H9 (cell line): ENCODE results near the gene CCDC13. TPM values are rescaled to one million over a fixed set of nuclear protein-coding genes. Genes with fewer than 3 reads are reported as not detected.

Experiments used
- DNase-seq: peaks from one replicate; pipeline ENCODE4 v3.0.0-alpha.2; 2017
- H2AFZ ChIP-seq: one replicate; pipeline ENCODE4 v1.6.1; 2013; ENCODE audit warnings: mild to moderate bottlenecking, low read length, control low read depth, moderate library complexity
- H2AK5ac ChIP-seq: 2 replicates; pipeline ENCODE4 v1.6.1; 2013; ENCODE audit warnings: low read length, control low read depth, mixed read lengths; ENCODE audit not compliant: insufficient read length
- H2BK120ac ChIP-seq: one replicate; pipeline ENCODE4 v1.6.1; 2013; ENCODE audit warnings: low read depth, mild to moderate bottlenecking, low read length, control low read depth, inconsistent platforms; ENCODE audit not compliant: poor library complexity, severe bottlenecking
- H2BK12ac ChIP-seq: 2 replicates; pipeline ENCODE4 v1.6.1; 2013; ENCODE audit warnings: low read length, control low read depth, mixed read lengths, low read depth; ENCODE audit not compliant: insufficient read length
- H2BK15ac ChIP-seq: 2 replicates; pipeline ENCODE4 v1.6.1; 2013; ENCODE audit warnings: low read depth, low read length, control low read depth
- H2BK20ac ChIP-seq: one replicate; pipeline ENCODE4 v1.6.1; 2013; ENCODE audit warnings: low read depth, mild to moderate bottlenecking, low read length, control low read depth, inconsistent platforms; ENCODE audit not compliant: poor library complexity, severe bottlenecking
- H2BK5ac ChIP-seq: 2 replicates; pipeline ENCODE4 v1.6.1; 2013; ENCODE audit warnings: low read length, control low read depth, mixed read lengths; ENCODE audit not compliant: insufficient read length
- H3K14ac ChIP-seq: 2 replicates; pipeline ENCODE4 v1.6.1; 2013; ENCODE audit warnings: low read length, control low read depth; ENCODE audit not compliant: insufficient read depth
- H3K18ac ChIP-seq: 2 replicates; pipeline ENCODE4 v1.6.1; 2013; ENCODE audit warnings: low read depth, mild to moderate bottlenecking, mixed read lengths, low read length, control low read depth; ENCODE audit not compliant: insufficient read length
- H3K23ac ChIP-seq: 2 replicates; pipeline ENCODE4 v1.6.1; 2013; ENCODE audit warnings: low read length, control low read depth, mixed read lengths, low read depth; ENCODE audit not compliant: insufficient read length
- H3K23me2 ChIP-seq: 2 replicates; pipeline ENCODE4 v1.6.1; 2013; ENCODE audit warnings: low read depth, mild to moderate bottlenecking, mixed read lengths, low read length, control low read depth; ENCODE audit not compliant: insufficient read length, poor library complexity, severe bottlenecking
- H3K27ac ChIP-seq: 2 replicates; pipeline ENCODE4 v1.5.1; 2013; ENCODE audit warnings: low read length, control low read depth, mixed read lengths, low read depth; ENCODE audit not compliant: insufficient read length
- H3K27me3 ChIP-seq: 2 replicates; pipeline ENCODE4 v1.6.1; 2013; ENCODE audit warnings: low read length, control low read depth, inconsistent platforms; ENCODE audit not compliant: insufficient read depth
- H3K4ac ChIP-seq: 2 replicates; pipeline ENCODE4 v1.6.1; 2013; ENCODE audit warnings: low read depth, mild to moderate bottlenecking, control low read depth, inconsistent platforms, low read length, moderate library complexity
- H3K4me1 ChIP-seq: 2 replicates; pipeline ENCODE4 v1.6.1; 2013; ENCODE audit warnings: low read length, control low read depth, inconsistent platforms; ENCODE audit not compliant: insufficient read depth
- H3K4me2 ChIP-seq: 2 replicates; pipeline ENCODE4 v1.6.1; 2013; ENCODE audit warnings: low read length, control low read depth, mixed read lengths; ENCODE audit not compliant: insufficient read length, insufficient read depth
- H3K56ac ChIP-seq: 2 replicates; pipeline ENCODE4 v1.6.1; 2013; ENCODE audit warnings: low read depth, mild to moderate bottlenecking, mixed read lengths, low read length, control low read depth; ENCODE audit not compliant: insufficient read length
- H3K79me1 ChIP-seq: 2 replicates; pipeline ENCODE4 v1.6.1; 2013; ENCODE audit warnings: low read depth, mild to moderate bottlenecking, moderate library complexity, low read length, control low read depth, inconsistent platforms; ENCODE audit not compliant: insufficient read depth, poor library complexity, severe bottlenecking
- H3K79me2 ChIP-seq: 2 replicates; pipeline ENCODE4 v1.6.1; 2013; ENCODE audit warnings: low read length, control low read depth, inconsistent platforms; ENCODE audit not compliant: insufficient read depth
- H3K9ac ChIP-seq: 2 replicates; pipeline ENCODE4 v1.6.1; 2013; ENCODE audit warnings: low read length, control low read depth, mixed read lengths; ENCODE audit not compliant: insufficient read length; ENCODE audit errors: extremely low read depth
- H3K9me3 ChIP-seq: one replicate; pipeline ENCODE4 v1.6.1; 2013; ENCODE audit warnings: low read depth, low read length, inconsistent platforms; ENCODE audit not compliant: control insufficient read depth
- H3T11ph ChIP-seq: one replicate; pipeline ENCODE4 v1.6.1; 2013; ENCODE audit warnings: mild to moderate bottlenecking, low read length, control low read depth, inconsistent platforms
- H4K20me1 ChIP-seq: one replicate; pipeline ENCODE4 v1.6.1; 2013; ENCODE audit not compliant: control insufficient read depth, insufficient read length, insufficient read depth
- H4K5ac ChIP-seq: 2 replicates; pipeline ENCODE4 v1.6.1; 2013; ENCODE audit warnings: low read depth, mild to moderate bottlenecking, mixed read lengths, low read length, control low read depth; ENCODE audit not compliant: insufficient read length
- H4K8ac ChIP-seq: replicated peaks from 2 replicates; pipeline ENCODE4 v1.6.1; 2013; ENCODE audit warnings: low read length, control low read depth, mixed read lengths, low read depth; ENCODE audit not compliant: insufficient read length
- H4K91ac ChIP-seq: 2 replicates; pipeline ENCODE4 v1.6.1; 2013; ENCODE audit warnings: low read depth, mild to moderate bottlenecking, moderate library complexity, mixed read lengths, low read length, control low read depth; ENCODE audit not compliant: insufficient read length
- H3K27ac Mint-ChIP-seq, 3 experiments: 2 replicates in 2 of 3; 3 replicates in 1 of 3; pipeline ENCODE4 v1.8.0; 2020 to 2021; ENCODE audit warnings: mixed read lengths in 3 of 3, mild to moderate bottlenecking in 1 of 3, moderate library complexity in 1 of 3
- H3K27me3 Mint-ChIP-seq: 2 replicates; pipeline ENCODE4 v1.8.0; 2021; ENCODE audit warnings: low read depth, mild to moderate bottlenecking, moderate library complexity, mixed read lengths
- H3K36me3 Mint-ChIP-seq, 3 experiments: 2 replicates in 2 of 3; 3 replicates in 1 of 3; pipeline ENCODE4 v1.8.0; 2020 to 2021; ENCODE audit warnings: low read depth in 3 of 3, mixed read lengths in 3 of 3; ENCODE audit not compliant: insufficient read depth in 1 of 3
- H3K4me1 Mint-ChIP-seq, 2 experiments: 2 replicates each; pipeline ENCODE4 v1.8.0; 2020; ENCODE audit warnings: mixed read lengths in 2 of 2
- H3K4me3 Mint-ChIP-seq, 2 experiments: 2 replicates in 1 of 2; 3 replicates in 1 of 2; pipeline ENCODE4 v1.8.0; 2020 to 2021; ENCODE audit warnings: mild to moderate bottlenecking in 2 of 2, mixed read lengths in 2 of 2, moderate library complexity in 1 of 2
- H3K9me3 Mint-ChIP-seq, 2 experiments: 2 replicates in 1 of 2; 3 replicates in 1 of 2; pipeline ENCODE4 v1.8.0; 2020; ENCODE audit warnings: mild to moderate bottlenecking in 2 of 2, mixed read lengths in 2 of 2, moderate library complexity in 1 of 2
- CTCF ChIP-seq: fragments of 200-600 bp; sonication (generic); conservative IDR thresholded peaks from 3 replicates; pipeline ENCODE4 v1.8.0; 2021; ENCODE audit warnings: antibody characterized with exemption, mild to moderate bottlenecking
- WGBS: extraction: QIAGEN DNeasy Blood & Tissue Kit; methylation state at CpG from one replicate; pipeline ENCODE4 v1.1.7; 2013; ENCODE audit warnings: missing lambda C conversion rate, low lambda C conversion rate, mixed read lengths; ENCODE audit not compliant: insufficient read length; ENCODE audit errors: extremely low coverage; 5-methylcytosine and 5-hydroxymethylcytosine counted together
- total RNA-seq: library from RNA; stranded (reverse); gene quantifications from 2 replicates; pipeline ENCODE4 v1.2.1, GENCODE V29; 2021

The CCDC13 gene
- total RNA-seq, 1 experiment from 2014 or later, result not detected

DNA sequence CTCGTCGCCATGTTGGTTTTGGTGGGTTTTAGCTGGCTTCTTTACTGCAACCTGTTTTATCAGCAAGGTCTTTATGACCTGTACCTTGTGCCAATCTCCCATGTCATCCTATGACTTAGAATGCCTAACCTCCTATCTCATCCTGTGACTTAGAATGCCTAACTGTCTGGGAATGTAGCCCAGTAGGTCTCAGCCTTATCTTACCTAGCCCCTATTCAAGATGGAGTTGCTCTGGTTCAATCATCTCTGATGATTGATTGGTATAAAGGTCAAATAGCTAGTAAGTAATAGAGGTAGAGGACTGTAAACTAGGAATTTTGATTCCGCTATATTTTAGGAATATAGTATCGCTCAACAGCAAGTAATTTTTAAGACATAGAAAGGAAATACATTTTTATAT, 34.9 kb upstream of the CCDC13 start:
- no peak overlapping the region for H4K5ac ChIP-seq
- H3K4me2 ChIP-seq, result no peak overlapping the region
- Mint-ChIP-seq H3K4me1 (peaks cover 34% of the 10 kb centered on the region in 2 experiments), H3K36me3 (0 out of 7 replicates have a peak, but pooled peaks cover 0 to 2% (median 0%) of the 10 kb centered on the region in 3 experiments), H3K9me3 (no peaks in the 10 kb centered on the region), H3K4me3 (no peak overlapping the region), H3K27ac (no peak overlapping the region; a peak in 1 of 7 replicates), H3K27me3 (peaks cover 22% of the 10 kb centered on the region)
- H4K20me1 ChIP-seq, result no peaks in the 10 kb centered on the region
- H2AFZ ChIP-seq, result no peak overlapping the region
- peaks cover 3% of the 10 kb centered on the region; the same call in 1 of the 2 replicates for H3K79me2 ChIP-seq
- no peak overlapping the region for H3K23ac ChIP-seq
- H3K9me3 ChIP-seq, result no peaks in the 10 kb centered on the region
- no CpG with 5 or more reads among the region's 4 CpGs for WGBS
- no peak overlapping the region for H2BK12ac ChIP-seq
- H2BK20ac ChIP-seq, result no peak overlapping the region
- no peak overlapping the region for H3K14ac ChIP-seq
- H3K79me1 ChIP-seq, result no peaks in the 10 kb centered on the region
- H3K4ac ChIP-seq, result no peak overlapping the region
- no peak overlapping the region for H3T11ph ChIP-seq
- no peak overlapping the region for H2BK120ac ChIP-seq
- peaks cover 9% of the 10 kb centered on the region for H3K23me2 ChIP-seq
- no peak for TF ChIP-seq CTCF
- no peak overlapping the region for H2BK5ac ChIP-seq
- no peak overlapping the region for H2AK5ac ChIP-seq
- no peak overlapping the region for H4K8ac ChIP-seq
- H3K18ac ChIP-seq, result no peak overlapping the region
- no peak overlapping the region for H3K27ac ChIP-seq
- H3K27me3 ChIP-seq, result peaks cover 4% of the 10 kb centered on the region; the same call in 1 of the 2 replicates
- DNase-seq, result no peak
- no peaks in the 10 kb centered on the region; the same call in 1 of the 2 replicates for H3K4me1 ChIP-seq
- H4K91ac ChIP-seq, result no peak overlapping the region
- H2BK15ac ChIP-seq, result no peak overlapping the region
- no peak overlapping the region for H3K9ac ChIP-seq
- no peak overlapping the region for H3K56ac ChIP-seq
